ENCODE results near the gene ZNRF3. TPM values are rescaled to one million over a fixed set of nuclear protein-coding genes. Genes with fewer than 3 reads are reported as not detected.

The ZNRF3 gene
- total RNA-seq, 1 donor from 2014 or later = 4.1 TPM

DNA sequence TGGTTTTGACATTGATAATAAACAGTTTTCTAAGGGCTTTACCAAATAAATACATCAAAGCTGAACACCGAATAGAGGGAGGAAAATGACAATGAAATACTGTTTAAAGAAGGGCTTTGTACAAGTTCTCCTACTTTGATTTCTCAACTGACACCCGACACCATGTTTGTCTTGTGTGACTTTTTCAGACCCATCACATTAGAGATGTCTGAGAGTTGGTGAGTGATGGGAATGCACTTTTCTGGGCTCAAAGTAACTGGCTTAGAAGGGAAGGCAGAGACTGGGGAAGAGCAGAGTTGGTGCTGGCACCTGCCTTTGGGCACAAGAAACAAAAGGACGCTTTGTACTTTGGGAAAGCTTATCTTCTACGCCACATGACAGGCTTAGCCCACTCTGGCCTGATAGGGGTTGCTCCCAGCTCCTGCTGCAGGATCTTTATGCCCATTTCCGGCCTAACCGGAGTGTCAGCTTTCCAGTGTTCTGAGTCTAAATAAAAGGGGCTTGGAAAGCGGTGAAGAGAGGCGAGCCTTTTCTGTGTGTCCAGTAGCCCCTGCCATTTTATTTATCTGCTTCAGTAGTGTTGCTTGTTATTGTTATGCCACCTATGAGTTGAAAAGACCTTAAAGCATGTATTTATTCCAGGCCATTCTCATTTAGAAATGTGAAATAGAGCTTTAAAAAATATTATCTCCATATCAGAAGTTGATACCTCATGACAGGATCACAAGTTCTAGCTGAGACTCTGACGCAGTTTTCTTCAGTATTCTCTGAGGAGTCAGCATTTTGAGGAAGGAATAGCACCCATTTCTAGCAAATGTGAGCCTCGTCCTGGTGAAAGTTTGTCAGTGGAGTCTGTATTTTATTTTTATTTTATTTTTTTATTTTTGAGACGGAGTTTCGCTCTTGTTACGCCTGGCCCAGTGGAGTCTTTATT, 213.6 kb downstream of the ZNRF3 start:
- peak; percentile 67 for DNase-seq (ENCODE audit: low spot score)
- Histone ChIP-seq H2AFZ (replicated peaks) (peak overlapping the region; percentile 1), H3K36me3 (no peaks in the 10 kb centered on the region), H3K27me3 (no peaks in the 10 kb centered on the region), H3K79me2 (ENCODE audit: low read depth) (no peaks in the 10 kb centered on the region), H3K9ac (no peak overlapping the region), H3K4me1 (peaks cover 19% of the 10 kb centered on the region), H3K27ac (peak overlapping the region; percentile 18), H3F3A (ENCODE audit: low read depth) (peaks cover 13% of the 10 kb centered on the region), H3K4me3 (no peak overlapping the region), H4K20me1 (ENCODE audit: low read depth) (no peaks in the 10 kb centered on the region), H3K4me2 (peak overlapping the region; percentile 7), H3K9me3 (ENCODE audit: low read depth) (no peaks in the 10 kb centered on the region)
- H3K4me3 Mint-ChIP-seq = no peak overlapping the region
- TF ChIP-seq EZH2 (IDR thresholded peaks at IDR 0.05) = no peak
- TF ChIP-seq EZH2phosphoT487 (IDR thresholded peaks at IDR 0.05) = no peak
- TF ChIP-seq, protein P1, sequence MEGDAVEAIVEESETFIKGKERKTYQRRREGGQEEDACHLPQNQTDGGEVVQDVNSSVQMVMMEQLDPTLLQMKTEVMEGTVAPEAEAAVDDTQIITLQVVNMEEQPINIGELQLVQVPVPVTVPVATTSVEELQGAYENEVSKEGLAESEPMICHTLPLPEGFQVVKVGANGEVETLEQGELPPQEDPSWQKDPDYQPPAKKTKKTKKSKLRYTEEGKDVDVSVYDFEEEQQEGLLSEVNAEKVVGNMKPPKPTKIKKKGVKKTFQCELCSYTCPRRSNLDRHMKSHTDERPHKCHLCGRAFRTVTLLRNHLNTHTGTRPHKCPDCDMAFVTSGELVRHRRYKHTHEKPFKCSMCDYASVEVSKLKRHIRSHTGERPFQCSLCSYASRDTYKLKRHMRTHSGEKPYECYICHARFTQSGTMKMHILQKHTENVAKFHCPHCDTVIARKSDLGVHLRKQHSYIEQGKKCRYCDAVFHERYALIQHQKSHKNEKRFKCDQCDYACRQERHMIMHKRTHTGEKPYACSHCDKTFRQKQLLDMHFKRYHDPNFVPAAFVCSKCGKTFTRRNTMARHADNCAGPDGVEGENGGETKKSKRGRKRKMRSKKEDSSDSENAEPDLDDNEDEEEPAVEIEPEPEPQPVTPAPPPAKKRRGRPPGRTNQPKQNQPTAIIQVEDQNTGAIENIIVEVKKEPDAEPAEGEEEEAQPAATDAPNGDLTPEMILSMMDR (IDR thresholded peaks at IDR 0.05) = no peak
- peaks cover 33% of the 10 kb centered on the region for H3K4me1 Mint-ChIP-seq
- peaks cover 2% of the 10 kb centered on the region for H3K27me3 Mint-ChIP-seq (ENCODE audit: insufficient read depth, low read depth)
- peaks cover 10% of the 10 kb centered on the region for H3K36me3 Mint-ChIP-seq
- H3K27ac Mint-ChIP-seq = peak overlapping the region; percentile 12
- H3K9me3 Mint-ChIP-seq = no peaks in the 10 kb centered on the region

GRCh38 chr22:29098296-29098695, 214.9 kb downstream of the ZNRF3 start:
- Mint-ChIP-seq H3K9me3 (no peaks in the 10 kb centered on the region), H3K4me1 (peaks cover 43% of the 10 kb centered on the region), H3K27me3 (ENCODE audit: insufficient read depth, low read depth) (peaks cover 2% of the 10 kb centered on the region), H3K27ac (no peak overlapping the region), H3K36me3 (peaks cover 10% of the 10 kb centered on the region), H3K4me3 (no peak overlapping the region)
- no peak overlapping the region for H3K4me2 ChIP-seq
- H3K4me3 ChIP-seq = no peak overlapping the region
- no peak for DNase-seq (ENCODE audit: low spot score)
- H3F3A ChIP-seq (ENCODE audit: low read depth) = peaks cover 22% of the 10 kb centered on the region
- H3K9ac ChIP-seq = no peak overlapping the region
- no peak overlapping the region for H2AFZ ChIP-seq (replicated peaks)
- no peaks in the 10 kb centered on the region for H3K9me3 ChIP-seq (ENCODE audit: low read depth)
- H3K27ac ChIP-seq = no peak overlapping the region
- peaks cover 32% of the 10 kb centered on the region for H3K4me1 ChIP-seq
- H4K20me1 ChIP-seq (ENCODE audit: low read depth) = peaks cover 8% of the 10 kb centered on the region
- no peaks in the 10 kb centered on the region for H3K27me3 ChIP-seq
- H3K36me3 ChIP-seq = no peaks in the 10 kb centered on the region
- TF ChIP-seq EZH2 (IDR thresholded peaks at IDR 0.05) = no peak
- TF ChIP-seq, protein P1 (IDR thresholded peaks at IDR 0.05) = no peak
- TF ChIP-seq EZH2phosphoT487 (IDR thresholded peaks at IDR 0.05) = no peak
- no peaks in the 10 kb centered on the region for H3K79me2 ChIP-seq (ENCODE audit: low read depth)

DNA sequence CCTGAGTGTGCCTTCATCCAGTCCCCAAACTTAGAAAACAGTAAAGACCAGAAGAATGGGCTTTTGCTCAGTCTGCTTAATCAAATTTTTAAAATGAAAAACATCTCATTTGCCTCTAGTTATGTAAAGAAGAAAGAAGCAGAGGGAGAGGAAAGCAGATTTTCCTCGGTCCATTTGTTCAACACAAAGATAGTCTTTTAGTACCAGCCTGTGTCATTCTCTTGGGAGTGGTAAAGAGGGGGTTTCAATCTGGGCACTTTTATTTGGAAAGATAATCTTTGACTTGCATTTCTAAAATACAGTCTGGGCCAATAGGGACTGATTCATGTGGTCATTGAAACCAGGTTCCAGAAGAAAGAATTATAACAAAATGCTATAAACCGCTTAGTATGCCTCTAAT, 218.9 kb downstream of the ZNRF3 start:
- no peaks in the 10 kb centered on the region for H3K9me3 ChIP-seq (ENCODE audit: low read depth)
- Mint-ChIP-seq H3K9me3 (no peaks in the 10 kb centered on the region), H3K4me1 (peaks cover 51% of the 10 kb centered on the region), H3K27me3 (ENCODE audit: insufficient read depth, low read depth) (peaks cover 4% of the 10 kb centered on the region), H3K27ac (no peak overlapping the region), H3K36me3 (peaks cover 4% of the 10 kb centered on the region), H3K4me3 (no peak overlapping the region)
- no peak for TF ChIP-seq EZH2phosphoT487 (IDR thresholded peaks at IDR 0.05)
- TF ChIP-seq, protein P1 (IDR thresholded peaks at IDR 0.05) = no peak
- no peak for TF ChIP-seq EZH2 (IDR thresholded peaks at IDR 0.05)
- no peak overlapping the region for H3K4me3 ChIP-seq
- peak overlapping the region; percentile 59 for H3K4me2 ChIP-seq
- no peaks in the 10 kb centered on the region for H3K36me3 ChIP-seq
- DNase-seq (ENCODE audit: low spot score) = peak; percentile 42
- no peaks in the 10 kb centered on the region for H3K79me2 ChIP-seq (ENCODE audit: low read depth)
- H3K9ac ChIP-seq = no peak overlapping the region
- no peak overlapping the region for H2AFZ ChIP-seq (replicated peaks)
- peaks cover 35% of the 10 kb centered on the region for H3K4me1 ChIP-seq
- H3F3A ChIP-seq (ENCODE audit: low read depth) = peaks cover 22% of the 10 kb centered on the region
- no peak overlapping the region for H3K27ac ChIP-seq
- no peaks in the 10 kb centered on the region for H3K27me3 ChIP-seq
- H4K20me1 ChIP-seq (ENCODE audit: low read depth) = peaks cover 8% of the 10 kb centered on the region
